Common myeloid progenitor, CD34-positive (primary cell): ENCODE results near the gene DCAKD. TPM values are rescaled to one million over a fixed set of nuclear protein-coding genes. Genes with fewer than 3 reads are reported as not detected.

Source experiments
- CTCF ChIA-PET: fragments of 350-600 bp; sonication (Branson Sonifier 250); formaldehyde crosslinking; loops from one replicate; lab custom pipeline; 2021; ENCODE audit warnings: antibody characterized with exemption; lab: Charles Lee
- POLR2A ChIA-PET: fragments of 350-600 bp; sonication (Branson Sonifier 250); formaldehyde crosslinking; loops from one replicate; lab custom pipeline; 2021; ENCODE audit warnings: antibody characterized with exemption; lab: Charles Lee
- DNase-seq, 3 donors: peaks; one replicate each; pipeline versions ENCODE4 v3.0.0 to v3.0.0-alpha.2; 2013
- H3K27ac ChIP-seq, 2 experiments: 1 replicate in 1 of 2; 2 replicates in 1 of 2; pipeline ENCODE4 v1.7.0; 2013; ENCODE audit warnings: inconsistent platforms in 2 of 2, low read length in 2 of 2, mild to moderate bottlenecking in 2 of 2, low read depth in 1 of 2, moderate library complexity in 1 of 2; ENCODE audit not compliant: severe bottlenecking in 2 of 2, insufficient read depth in 1 of 2, poor library complexity in 1 of 2
- H3K27me3 ChIP-seq, 5 experiments: replicated peaks in 2 of 5; 1 replicate in 3 of 5; 2 replicates in 2 of 5; pipeline versions ENCODE4 v1.6.1 to v1.7.0; 2013; ENCODE audit warnings: low read length in 4 of 5, mild to moderate bottlenecking in 2 of 5, moderate library complexity in 2 of 5, inconsistent platforms in 1 of 5; ENCODE audit not compliant: insufficient read depth in 5 of 5, control insufficient read depth in 4 of 5
- H3K36me3 ChIP-seq, 4 experiments: 1 replicate in 2 of 4; 2 replicates in 2 of 4; pipeline versions ENCODE4 v1.6.1 to v1.7.0; 2013; ENCODE audit warnings: low read length in 3 of 4, control low read depth in 1 of 4, mild to moderate bottlenecking in 1 of 4; ENCODE audit not compliant: control insufficient read depth in 4 of 4, insufficient read depth in 4 of 4
- H3K4me1 ChIP-seq, 4 experiments: 1 replicate in 3 of 4; 2 replicates in 1 of 4; pipeline versions ENCODE4 v1.6.1 to v1.7.1; 2013; ENCODE audit warnings: low read length in 3 of 4, mild to moderate bottlenecking in 3 of 4, control low read depth in 1 of 4, inconsistent platforms in 1 of 4, moderate library complexity in 1 of 4; ENCODE audit not compliant: control insufficient read depth in 4 of 4, insufficient read depth in 4 of 4; ENCODE audit errors: control extremely low read depth in 1 of 4
- H3K4me3 ChIP-seq, 7 experiments: 1 replicate in 4 of 7; 2 replicates in 3 of 7; pipeline versions ENCODE4 v1.5.1 to v1.7.0; 2013; ENCODE audit warnings: mild to moderate bottlenecking in 7 of 7, low read length in 6 of 7, moderate library complexity in 6 of 7, inconsistent platforms in 2 of 7, low read depth in 2 of 7, control low read depth in 1 of 7; ENCODE audit not compliant: insufficient read depth in 4 of 7, control insufficient read depth in 1 of 7; ENCODE audit errors: extremely low read depth in 1 of 7
- H3K9me3 ChIP-seq, 5 experiments: 1 replicate in 4 of 5; 2 replicates in 1 of 5; pipeline versions ENCODE4 v1.6.1 to v1.7.1; 2013; ENCODE audit warnings: low read length in 4 of 5, mild to moderate bottlenecking in 2 of 5, inconsistent platforms in 1 of 5, low read depth in 1 of 5, moderate library complexity in 1 of 5; ENCODE audit not compliant: control insufficient read depth in 4 of 5, insufficient read depth in 2 of 5; ENCODE audit errors: control extremely low read depth in 1 of 5
- WGBS: methylation state at CpG from one replicate; pipeline ENCODE4 v1.1.5; 2013; ENCODE audit not compliant: insufficient coverage; 5-methylcytosine and 5-hydroxymethylcytosine counted together
- polyA plus RNA-seq: library from polyadenylated mRNA; unstranded; fragments of 120-200 nt; gene quantifications from one replicate; pipeline ENCODE4 v1.2.1, GENCODE V29; 2013

The DCAKD gene, protein sequence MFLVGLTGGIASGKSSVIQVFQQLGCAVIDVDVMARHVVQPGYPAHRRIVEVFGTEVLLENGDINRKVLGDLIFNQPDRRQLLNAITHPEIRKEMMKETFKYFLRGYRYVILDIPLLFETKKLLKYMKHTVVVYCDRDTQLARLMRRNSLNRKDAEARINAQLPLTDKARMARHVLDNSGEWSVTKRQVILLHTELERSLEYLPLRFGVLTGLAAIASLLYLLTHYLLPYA
- polyA plus RNA-seq = 22.6 TPM

DNA sequence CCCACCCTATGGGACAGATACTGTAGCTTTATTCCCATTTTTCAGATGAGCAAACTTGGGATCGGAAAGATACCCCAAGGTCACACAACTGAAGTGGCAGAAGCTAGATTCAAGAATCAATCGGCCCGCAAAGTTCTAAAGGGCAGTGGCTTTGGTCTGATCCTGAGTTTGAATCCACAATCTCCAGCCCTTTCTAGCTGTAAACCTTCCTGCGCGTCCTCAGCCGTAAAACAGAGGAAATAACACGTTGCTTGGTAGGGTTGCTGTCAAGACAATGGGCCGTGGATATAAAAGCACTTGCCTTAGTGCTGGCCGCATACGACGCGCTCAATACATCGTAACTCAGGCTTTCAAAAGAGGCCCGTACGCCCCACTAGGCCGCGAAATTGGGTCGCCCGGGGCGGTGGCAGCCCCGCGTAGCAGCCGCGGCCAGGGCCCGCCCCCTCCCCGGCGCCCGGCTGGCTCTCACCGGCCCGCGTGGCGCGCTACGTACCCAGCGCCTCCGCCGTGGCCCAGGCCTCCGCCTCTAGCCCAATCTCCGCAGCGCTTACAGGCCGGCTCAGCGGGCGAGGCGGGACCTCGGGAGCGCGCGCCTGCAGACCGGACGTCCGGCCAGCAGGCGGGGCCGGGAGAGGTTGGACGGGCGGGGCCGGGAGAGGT is at the start of gene DCAKD:
TSS of gene DCAKD (minus strand) at position 573 of the 660 bp plus-strand sequence. CDS start 16,747 bp downstream, outside the sequence.
- peak; percentile 93 to 97 (median 96) for DNase-seq
- under 1% methylated on average over 28 of the region's 56 CpGs for WGBS
- Histone ChIP-seq H3K9me3 (no peaks in the 10 kb centered on the region), H3K4me3 (peak within 1 kb of the TSS; percentile 48 to 91 (median 86)), H3K4me1 (peaks cover 5 to 16% (median 15%) of the 10 kb centered on the region in 4 experiments), H3K27ac (peak within 1 kb of the TSS; percentile 89 to 92), H3K27me3 (no peaks in the 10 kb centered on the region), H3K36me3 (peaks cover 0 to 4% (median 0%) of the 10 kb centered on the region in 4 experiments)
- CTCF ChIA-PET = interaction anchor here (0.9 to 2.4 kb wide), 6 partner anchors 12 to 175 kb away, joined by 3 to 10 read pairs (median 4); no protein-coding TSS in a partner anchor
- POLR2A ChIA-PET = no interaction called here

DNA sequence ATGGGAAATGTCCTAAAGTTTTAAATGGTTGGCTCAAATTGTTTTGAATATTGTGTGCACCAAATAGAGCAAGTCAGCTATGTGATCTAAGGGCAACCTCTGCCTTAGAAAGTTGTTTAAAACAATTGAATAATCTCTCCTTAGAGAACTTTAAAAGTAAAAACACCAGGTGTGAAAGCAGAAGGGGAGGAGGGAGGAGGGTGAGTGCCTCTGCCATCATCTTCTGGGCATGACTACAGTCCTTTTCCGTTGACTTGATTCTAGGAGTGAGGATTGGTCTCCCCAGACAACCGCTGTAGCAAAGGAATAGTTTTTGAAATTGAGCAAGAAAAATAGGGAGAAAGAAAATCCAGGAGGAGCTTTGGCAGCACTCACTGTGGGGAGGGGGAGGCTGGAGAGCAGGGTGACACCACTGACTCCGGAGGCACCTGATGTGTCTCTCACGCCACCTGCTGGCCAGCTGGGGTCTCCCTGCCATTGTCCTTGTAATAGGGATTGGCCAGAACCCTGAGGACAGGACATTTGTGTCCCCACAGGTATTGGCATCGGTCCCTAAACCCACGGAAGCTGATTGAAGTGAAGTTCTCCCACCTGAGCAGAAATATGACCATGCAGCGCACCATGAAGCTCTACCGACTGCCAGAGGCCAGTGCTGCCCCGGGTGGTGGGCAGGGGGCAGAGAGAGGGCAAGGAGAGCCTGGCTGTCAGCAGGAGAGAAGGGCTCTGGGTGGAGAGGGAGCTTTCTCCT is 47.6 kb upstream of the DCAKD start:
- Histone ChIP-seq H3K4me3 (no peak overlapping the region), H3K27ac (no peak overlapping the region), H3K9me3 (no peaks in the 10 kb centered on the region), H3K27me3 (no peaks in the 10 kb centered on the region), H3K36me3 (peaks cover 31 to 72% (median 64%) of the 10 kb centered on the region in 4 experiments), H3K4me1 (no peaks in the 10 kb centered on the region)
- CTCF ChIA-PET = interaction anchor here (0.7 to 3.2 kb wide), 30 partner anchors 10 to 204 kb away, joined by 3 to 26 read pairs (median 4); partner anchors contain the start of genes ACBD4 and EFTUD2
- POLR2A ChIA-PET = interaction anchor here (1.4 kb wide), 1 partner anchor 49 kb away, joined by 4 read pairs; the partner anchor contains the start of gene HEXIM1
- peak; percentile 54 to 76 (median 71) for DNase-seq
- WGBS = 58% methylated on average over 8 of the region's 9 CpGs

DNA sequence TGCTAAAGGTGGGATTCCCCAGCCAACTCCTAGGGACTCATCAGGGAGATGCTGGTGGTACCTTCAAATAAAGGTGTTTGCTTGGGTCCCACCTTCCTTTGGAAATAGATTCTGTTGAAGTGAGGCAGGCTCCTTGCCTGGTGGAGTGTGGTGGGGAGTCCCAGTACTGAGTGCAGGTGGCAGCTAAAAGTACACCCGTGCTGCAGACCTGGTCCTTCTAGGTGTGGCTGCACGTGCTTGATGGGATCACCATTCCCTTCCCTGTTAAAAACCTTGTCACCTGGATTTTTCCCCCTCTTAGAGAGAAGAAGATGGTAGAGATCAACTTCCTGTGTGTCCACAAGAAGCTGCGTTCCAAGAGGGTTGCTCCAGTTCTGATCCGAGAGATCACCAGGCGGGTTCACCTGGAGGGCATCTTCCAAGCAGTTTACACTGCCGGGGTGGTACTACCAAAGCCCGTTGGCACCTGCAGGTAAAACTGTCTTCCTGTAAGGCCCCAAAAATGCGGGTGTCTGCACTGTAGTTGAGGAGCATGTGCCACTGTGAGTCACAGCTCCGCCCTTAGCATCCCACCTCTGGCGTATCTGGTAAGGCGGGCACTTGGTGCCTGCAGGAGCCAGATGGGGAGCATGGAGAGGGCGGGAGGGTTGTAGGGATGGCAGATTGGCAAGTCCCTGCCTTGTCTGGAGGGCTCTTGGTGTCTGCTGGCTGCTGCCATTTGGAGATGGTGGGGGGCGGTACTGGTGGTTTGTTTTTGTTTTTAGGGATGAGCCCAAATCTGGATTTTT is 46.8 kb upstream of the DCAKD start:
- Histone ChIP-seq H3K4me3 (no peak overlapping the region), H3K4me1 (no peaks in the 10 kb centered on the region), H3K27ac (no peak overlapping the region), H3K9me3 (no peaks in the 10 kb centered on the region), H3K36me3 (peaks cover 25 to 72% (median 63%) of the 10 kb centered on the region in 4 experiments), H3K27me3 (no peaks in the 10 kb centered on the region)
- CTCF ChIA-PET = interaction anchor here (0.7 to 3.2 kb wide), 20 partner anchors 11 to 203 kb away, joined by 3 to 26 read pairs (median 4); no protein-coding TSS in a partner anchor
- POLR2A ChIA-PET = interaction anchor here (1.4 kb wide), 1 partner anchor 50 kb away, joined by 4 read pairs; the partner anchor contains the start of gene HEXIM1
- DNase-seq = no peak
- 99% methylated on average over 11 of the region's 13 CpGs for WGBS

DNA sequence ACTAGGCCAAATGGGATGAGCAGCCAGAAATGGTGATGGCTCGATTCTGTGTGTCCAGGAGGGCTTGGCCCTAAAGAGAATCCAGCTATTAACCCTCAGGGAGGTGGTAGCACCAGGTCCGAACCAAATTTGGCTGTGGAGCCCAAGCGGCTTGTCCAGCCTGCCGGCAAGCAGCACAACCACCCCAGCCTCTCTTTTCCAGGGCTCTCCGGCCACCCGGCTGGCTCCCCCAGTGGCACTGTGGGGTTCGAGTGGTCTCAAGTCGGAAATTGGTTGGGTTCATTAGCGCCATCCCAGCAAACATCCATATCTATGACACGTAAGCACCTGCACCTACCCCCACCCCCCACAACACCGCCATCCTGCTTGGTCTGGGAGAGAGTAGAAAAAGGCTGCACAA is 45.5 kb upstream of the DCAKD start:
- Histone ChIP-seq H3K27me3 (no peaks in the 10 kb centered on the region), H3K9me3 (no peaks in the 10 kb centered on the region), H3K4me1 (no peaks in the 10 kb centered on the region), H3K27ac (no peak overlapping the region), H3K36me3 (peaks cover 19 to 70% (median 57%) of the 10 kb centered on the region in 4 experiments), H3K4me3 (no peak overlapping the region)
- DNase-seq = no peak
- 100% methylated on average over 2 of the region's 11 CpGs for WGBS
- CTCF ChIA-PET = interaction anchor here (1.0 to 3.1 kb wide), 9 partner anchors 8 to 177 kb away, joined by 3 to 26 read pairs (median 5); no protein-coding TSS in a partner anchor
- POLR2A ChIA-PET = no interaction called here

DNA sequence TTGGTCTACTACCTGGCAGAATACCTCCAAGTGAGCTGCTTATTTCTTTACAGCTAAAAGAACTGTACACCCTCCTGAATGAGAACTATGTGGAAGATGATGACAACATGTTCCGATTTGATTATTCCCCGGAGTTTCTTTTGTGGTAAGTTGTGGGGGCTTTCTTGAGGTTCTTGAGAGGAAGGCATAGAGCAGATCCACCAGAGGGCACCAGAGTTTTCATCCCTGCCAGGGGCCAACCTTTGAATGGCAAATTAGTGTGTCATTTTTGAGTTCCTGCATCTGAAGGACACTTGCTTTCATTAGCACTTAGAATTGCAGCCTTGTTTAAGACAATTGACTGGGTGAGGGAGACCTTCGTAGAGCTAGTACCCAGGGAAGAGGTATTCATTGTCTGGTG is 44.7 kb upstream of the DCAKD start:
- Histone ChIP-seq H3K27ac (no peak overlapping the region), H3K27me3 (no peaks in the 10 kb centered on the region), H3K9me3 (no peaks in the 10 kb centered on the region), H3K36me3 (peaks cover 20 to 72% (median 56%) of the 10 kb centered on the region in 4 experiments), H3K4me1 (no peaks in the 10 kb centered on the region), H3K4me3 (no peak overlapping the region)
- peak; percentile 38 to 60 (median 48) for DNase-seq
- CTCF ChIA-PET = interaction anchor here (0.8 to 2.9 kb wide), 8 partner anchors 8 to 101 kb away, joined by 3 to 16 read pairs (median 4); no protein-coding TSS in a partner anchor
- POLR2A ChIA-PET = no interaction called here
- WGBS = 100% methylated on average over 2 of the region's 3 CpGs

DNA sequence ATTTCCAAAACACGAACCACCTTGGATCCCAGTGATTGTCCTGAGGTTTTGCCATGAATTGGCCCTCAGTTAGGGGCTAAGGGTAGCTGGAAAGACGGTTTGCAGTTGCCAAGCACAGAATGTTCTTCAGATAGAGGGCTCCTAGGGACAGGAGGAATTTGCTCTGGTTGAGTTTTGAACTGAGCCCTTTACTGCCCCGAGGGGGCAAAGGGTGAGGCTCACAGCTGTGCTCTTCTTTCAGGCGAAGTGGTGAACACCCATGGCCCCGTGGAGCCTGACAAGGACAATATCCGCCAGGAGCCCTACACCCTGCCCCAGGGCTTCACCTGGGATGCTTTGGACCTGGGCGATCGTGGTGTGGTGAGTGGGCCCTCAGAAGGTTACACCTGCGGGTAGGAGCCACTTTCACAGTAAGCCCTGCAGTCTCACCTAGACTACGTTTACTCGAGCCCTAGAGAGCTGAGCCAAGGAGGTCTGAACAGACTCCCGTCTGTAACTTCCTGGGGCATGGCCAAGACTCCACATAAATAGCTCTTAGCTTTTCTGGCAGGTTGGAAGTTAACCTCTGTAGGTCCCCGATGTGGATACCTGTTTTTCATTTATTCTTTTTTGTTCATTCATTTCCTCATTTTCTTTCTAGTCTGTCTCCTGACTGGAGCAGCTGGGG is 42.1 kb upstream of the DCAKD start:
- Histone ChIP-seq H3K27me3 (no peaks in the 10 kb centered on the region), H3K36me3 (peaks cover 22 to 78% (median 62%) of the 10 kb centered on the region in 4 experiments), H3K4me1 (no peaks in the 10 kb centered on the region), H3K27ac (no peak overlapping the region), H3K4me3 (no peak overlapping the region), H3K9me3 (no peaks in the 10 kb centered on the region)
- WGBS = 88% methylated on average over 12 of the region's 13 CpGs
- POLR2A ChIA-PET = interaction anchor here (0.6 kb wide), 1 partner anchor 1605 kb away, joined by 3 read pairs; no protein-coding TSS in a partner anchor
- CTCF ChIA-PET = interaction anchor here (0.7 to 2.1 kb wide), 3 partner anchors 42 to 173 kb away, joined by 3 to 5 read pairs (median 4); partner anchors contain the start of gene ACBD4
- no peak for DNase-seq
